Measurements from ENCODE around the gene MCTP1.

MCTP1 gene

DNA sequence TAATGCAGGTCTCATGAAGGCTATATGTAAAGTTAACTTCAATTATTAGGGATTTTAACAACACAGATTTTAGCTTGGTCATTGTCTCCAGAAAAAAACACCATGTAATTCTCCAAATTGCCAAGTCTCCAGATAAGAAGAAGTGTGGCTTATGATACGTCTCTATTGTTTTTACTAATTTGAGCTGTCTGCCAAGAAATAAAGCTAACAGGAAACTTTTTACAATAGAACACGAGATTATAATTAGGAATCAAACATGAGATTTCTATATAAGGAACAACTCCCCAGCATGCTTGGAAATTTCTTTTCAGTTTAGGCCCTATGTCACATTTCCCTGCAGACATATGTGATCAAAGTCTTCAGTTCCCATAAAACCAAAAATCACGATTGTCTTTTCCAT is 142.7 kb downstream of the MCTP1 start:
- Histone ChIP-seq H3K27me3 (ENCODE audit: insufficient read depth, low read length, poor library complexity, severe bottlenecking) (no peaks in the 10 kb centered on the region), H3K4me3 (ENCODE audit: low read length, poor library complexity, severe bottlenecking) (no peak overlapping the region), H3K9me2 (replicated peaks; ENCODE audit: low read depth, low read length) (no peaks in the 10 kb centered on the region), H4K20me1 (ENCODE audit: insufficient read depth, low read length, poor library complexity, severe bottlenecking) (no peaks in the 10 kb centered on the region), H3K36me3 (ENCODE audit: insufficient read depth, low read length) (no peaks in the 10 kb centered on the region), H3F3A (ENCODE audit: low read depth) (no peaks in the 10 kb centered on the region), H3K4me1 (ENCODE audit: insufficient read depth, low read length, poor library complexity, severe bottlenecking) (no peaks in the 10 kb centered on the region), H3K9ac (ENCODE audit: low read depth, low read length, poor library complexity, severe bottlenecking) (no peak overlapping the region), H3K4me2 (ENCODE audit: low read depth, low read length, poor library complexity, severe bottlenecking) (no peak overlapping the region), H2AFZ (ENCODE audit: low read length) (no peak overlapping the region), H3K79me2 (ENCODE audit: insufficient read depth, low read length) (no peaks in the 10 kb centered on the region), H3K9me3 (ENCODE audit: insufficient read depth, low read depth, low read length) (no peaks in the 10 kb centered on the region)
- TF ChIP-seq EZH2phosphoT487 (IDR thresholded peaks at IDR 0.05; ENCODE audit: borderline replicate concordance) = no peak
- TF ChIP-seq, protein P1, sequence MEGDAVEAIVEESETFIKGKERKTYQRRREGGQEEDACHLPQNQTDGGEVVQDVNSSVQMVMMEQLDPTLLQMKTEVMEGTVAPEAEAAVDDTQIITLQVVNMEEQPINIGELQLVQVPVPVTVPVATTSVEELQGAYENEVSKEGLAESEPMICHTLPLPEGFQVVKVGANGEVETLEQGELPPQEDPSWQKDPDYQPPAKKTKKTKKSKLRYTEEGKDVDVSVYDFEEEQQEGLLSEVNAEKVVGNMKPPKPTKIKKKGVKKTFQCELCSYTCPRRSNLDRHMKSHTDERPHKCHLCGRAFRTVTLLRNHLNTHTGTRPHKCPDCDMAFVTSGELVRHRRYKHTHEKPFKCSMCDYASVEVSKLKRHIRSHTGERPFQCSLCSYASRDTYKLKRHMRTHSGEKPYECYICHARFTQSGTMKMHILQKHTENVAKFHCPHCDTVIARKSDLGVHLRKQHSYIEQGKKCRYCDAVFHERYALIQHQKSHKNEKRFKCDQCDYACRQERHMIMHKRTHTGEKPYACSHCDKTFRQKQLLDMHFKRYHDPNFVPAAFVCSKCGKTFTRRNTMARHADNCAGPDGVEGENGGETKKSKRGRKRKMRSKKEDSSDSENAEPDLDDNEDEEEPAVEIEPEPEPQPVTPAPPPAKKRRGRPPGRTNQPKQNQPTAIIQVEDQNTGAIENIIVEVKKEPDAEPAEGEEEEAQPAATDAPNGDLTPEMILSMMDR (conservative IDR thresholded peaks at IDR 0.05; ENCODE audit: low read length) = no peak

DNA sequence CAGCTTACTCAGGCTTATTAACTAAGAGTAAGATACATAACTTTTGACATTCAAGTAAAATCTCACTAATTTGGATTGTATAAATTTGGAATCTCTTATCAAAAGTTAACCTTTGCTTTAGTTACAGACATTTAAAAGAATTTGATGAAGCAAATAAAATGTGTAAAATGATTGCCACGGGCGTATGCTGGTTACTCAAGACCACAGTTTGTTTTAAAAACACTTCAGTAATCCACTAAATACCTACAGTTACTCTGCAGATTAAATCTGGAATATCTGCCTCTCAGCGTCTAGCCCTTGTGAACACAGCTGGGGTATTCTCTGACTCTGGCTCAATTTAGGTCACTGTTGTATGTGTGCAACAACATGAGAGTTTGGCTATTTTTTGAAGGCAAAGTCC is 143.8 kb downstream of the MCTP1 start:
- Histone ChIP-seq H2AFZ (ENCODE audit: low read length) (no peak overlapping the region), H3K4me3 (ENCODE audit: low read length, poor library complexity, severe bottlenecking) (no peak overlapping the region), H3K9me2 (replicated peaks; ENCODE audit: low read depth, low read length) (no peaks in the 10 kb centered on the region), H4K20me1 (ENCODE audit: insufficient read depth, low read length, poor library complexity, severe bottlenecking) (no peaks in the 10 kb centered on the region), H3K79me2 (ENCODE audit: insufficient read depth, low read length) (no peaks in the 10 kb centered on the region), H3K4me2 (ENCODE audit: low read depth, low read length, poor library complexity, severe bottlenecking) (no peak overlapping the region), H3F3A (ENCODE audit: low read depth) (no peaks in the 10 kb centered on the region), H3K27me3 (ENCODE audit: insufficient read depth, low read length, poor library complexity, severe bottlenecking) (no peaks in the 10 kb centered on the region), H3K9me3 (ENCODE audit: insufficient read depth, low read depth, low read length) (no peaks in the 10 kb centered on the region), H3K9ac (ENCODE audit: low read depth, low read length, poor library complexity, severe bottlenecking) (no peak overlapping the region), H3K4me1 (ENCODE audit: insufficient read depth, low read length, poor library complexity, severe bottlenecking) (no peaks in the 10 kb centered on the region), H3K36me3 (ENCODE audit: insufficient read depth, low read length) (no peaks in the 10 kb centered on the region)
- no peak for TF ChIP-seq EZH2phosphoT487 (IDR thresholded peaks at IDR 0.05; ENCODE audit: borderline replicate concordance)
- TF ChIP-seq, protein P1 (conservative IDR thresholded peaks at IDR 0.05; ENCODE audit: low read length) = no peak

DNA sequence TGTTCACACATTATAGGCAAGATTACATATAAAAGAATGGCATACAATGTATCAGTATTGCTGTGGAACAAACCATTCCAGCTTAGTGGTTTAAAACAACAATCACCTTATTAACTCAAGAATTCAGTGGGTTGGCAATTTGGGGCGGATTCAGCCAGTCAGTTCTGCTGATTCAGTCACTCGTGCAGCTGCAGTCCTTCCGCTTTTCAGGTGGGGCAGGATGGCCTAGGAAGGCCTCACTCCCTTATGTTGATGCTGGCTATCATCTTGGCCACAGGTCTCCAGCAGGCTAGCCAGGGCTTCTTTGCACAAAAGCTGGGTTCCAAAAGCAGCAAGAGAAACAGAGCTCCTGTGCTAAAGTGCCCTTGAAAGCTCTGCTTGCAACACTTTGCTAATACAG is 150.6 kb downstream of the MCTP1 start:
- Histone ChIP-seq H3K9me2 (replicated peaks; ENCODE audit: low read depth, low read length) (no peaks in the 10 kb centered on the region), H3K36me3 (ENCODE audit: insufficient read depth, low read length) (no peaks in the 10 kb centered on the region), H3K79me2 (ENCODE audit: insufficient read depth, low read length) (no peaks in the 10 kb centered on the region), H3K4me1 (ENCODE audit: insufficient read depth, low read length, poor library complexity, severe bottlenecking) (no peaks in the 10 kb centered on the region), H3K4me2 (ENCODE audit: low read depth, low read length, poor library complexity, severe bottlenecking) (no peak overlapping the region), H3K9ac (ENCODE audit: low read depth, low read length, poor library complexity, severe bottlenecking) (no peak overlapping the region), H3K27me3 (ENCODE audit: insufficient read depth, low read length, poor library complexity, severe bottlenecking) (no peaks in the 10 kb centered on the region), H3K4me3 (ENCODE audit: low read length, poor library complexity, severe bottlenecking) (no peak overlapping the region), H3K9me3 (ENCODE audit: insufficient read depth, low read depth, low read length) (no peaks in the 10 kb centered on the region), H3F3A (ENCODE audit: low read depth) (no peaks in the 10 kb centered on the region), H4K20me1 (ENCODE audit: insufficient read depth, low read length, poor library complexity, severe bottlenecking) (no peaks in the 10 kb centered on the region), H2AFZ (ENCODE audit: low read length) (no peak overlapping the region)
- TF ChIP-seq, protein P1 (conservative IDR thresholded peaks at IDR 0.05; ENCODE audit: low read length) = no peak
- no peak for TF ChIP-seq EZH2phosphoT487 (IDR thresholded peaks at IDR 0.05; ENCODE audit: borderline replicate concordance)
